HG03469 (cell line): Measurements from ENCODE around the gene ALDH3A2.
"Not testable (repeated sequence)": the region's sequence is repeated elsewhere in the genome, so short reads cannot be mapped to it uniquely, and the experiment has no call there.

Source experiments
- ATAC-seq: cut with Tn5 transposase; IDR thresholded peaks from one replicate; pipeline ENCODE4 v1.9.1; 2021; ENCODE audit warnings: mild to moderate bottlenecking, moderate library complexity, moderate number of reproducible peaks; ENCODE audit not compliant: unreplicated experiment

ALDH3A2 gene

DNA sequence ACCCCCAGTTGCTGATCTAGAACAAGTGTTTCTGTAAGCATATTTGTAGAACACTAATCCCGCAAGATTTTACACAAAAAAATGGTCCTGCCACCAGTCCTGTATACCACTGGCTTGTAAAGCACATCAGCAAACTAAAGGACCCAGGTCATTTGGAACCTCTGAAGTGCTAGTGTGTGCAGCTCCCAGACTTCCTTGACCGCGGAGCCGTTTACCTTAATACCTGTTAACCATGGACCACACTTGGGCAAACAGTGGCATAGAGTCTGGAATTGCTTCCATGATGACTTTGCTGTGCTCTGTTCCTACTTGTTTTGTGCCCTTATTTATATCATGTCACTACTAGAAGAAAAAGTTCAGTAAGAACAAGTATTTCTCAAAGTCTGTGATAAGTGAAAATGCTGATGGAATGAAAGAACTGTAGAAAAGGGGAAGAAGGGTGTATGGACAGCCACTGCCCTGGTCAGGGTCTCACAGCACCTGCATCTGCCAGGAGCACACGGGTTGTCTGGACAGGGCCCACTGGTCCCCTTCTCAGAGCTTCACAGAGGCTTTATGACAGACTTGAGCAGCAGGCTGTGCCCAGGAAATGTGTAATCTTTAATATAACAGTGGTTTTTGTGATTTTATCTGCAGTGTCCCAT, 29.3 kb downstream of the ALDH3A2 start:
- no peak for ATAC-seq

DNA sequence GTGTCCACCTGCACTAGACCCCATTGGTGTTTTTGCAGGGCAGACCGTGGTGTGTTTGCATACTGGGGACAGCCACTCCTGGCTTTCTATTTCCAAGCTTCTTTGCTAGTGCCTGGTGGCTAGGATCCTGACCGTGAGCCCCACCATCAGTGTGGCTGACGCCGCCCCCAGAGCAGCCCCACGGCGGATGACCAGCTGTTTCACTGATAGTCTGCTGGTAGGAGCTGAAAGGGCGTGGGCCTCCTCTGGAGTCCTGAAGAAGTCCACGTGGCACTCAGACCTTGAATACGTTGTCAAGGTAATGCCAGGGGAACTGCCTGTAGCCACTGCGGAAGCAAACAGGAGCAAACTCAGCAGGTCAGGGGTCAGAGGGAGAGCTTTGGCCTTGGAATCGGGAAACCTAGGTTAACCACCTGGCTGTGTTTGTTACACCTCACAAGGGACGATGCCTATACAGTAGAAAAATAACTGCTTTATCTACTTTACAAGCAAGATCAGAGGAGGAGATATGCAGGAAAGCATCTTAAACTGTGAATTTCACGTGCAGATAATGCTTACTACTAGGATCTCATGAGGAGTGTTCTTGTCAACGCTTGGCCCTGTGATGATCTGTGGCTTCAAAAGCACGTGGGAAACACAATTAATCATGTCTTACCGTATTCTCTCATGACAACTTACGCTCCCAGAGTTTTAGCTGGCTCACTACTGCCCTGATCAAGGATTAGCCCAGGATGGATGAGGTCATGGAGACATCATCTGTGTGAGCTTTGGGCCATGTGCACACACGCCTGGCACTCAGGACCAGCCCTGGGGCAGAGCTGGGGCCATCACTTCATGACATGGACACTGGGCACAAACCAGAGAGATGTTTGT, 30.3 kb downstream of the ALDH3A2 start:
- ATAC-seq = no peak

DNA sequence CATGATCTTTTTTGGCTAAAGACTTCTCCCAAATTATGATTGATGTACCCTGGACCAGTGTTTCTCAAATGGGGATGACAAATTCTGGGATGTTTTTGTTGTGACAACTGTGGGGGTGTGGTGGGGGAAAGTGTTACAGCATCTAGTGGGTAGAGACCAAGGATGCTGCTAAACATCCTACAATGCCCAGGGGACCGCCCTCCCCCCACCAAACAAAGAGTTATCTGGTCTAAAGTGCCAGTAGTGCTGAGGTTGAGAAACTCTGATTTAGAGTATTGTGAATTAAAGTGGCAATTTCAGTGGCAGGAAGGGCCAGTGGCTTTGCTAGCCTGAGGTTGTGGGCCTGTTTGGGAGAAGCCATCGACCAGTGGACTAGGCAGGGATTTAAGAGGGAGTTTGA, 34.6 kb downstream of the ALDH3A2 start:
- ATAC-seq = no peak

DNA sequence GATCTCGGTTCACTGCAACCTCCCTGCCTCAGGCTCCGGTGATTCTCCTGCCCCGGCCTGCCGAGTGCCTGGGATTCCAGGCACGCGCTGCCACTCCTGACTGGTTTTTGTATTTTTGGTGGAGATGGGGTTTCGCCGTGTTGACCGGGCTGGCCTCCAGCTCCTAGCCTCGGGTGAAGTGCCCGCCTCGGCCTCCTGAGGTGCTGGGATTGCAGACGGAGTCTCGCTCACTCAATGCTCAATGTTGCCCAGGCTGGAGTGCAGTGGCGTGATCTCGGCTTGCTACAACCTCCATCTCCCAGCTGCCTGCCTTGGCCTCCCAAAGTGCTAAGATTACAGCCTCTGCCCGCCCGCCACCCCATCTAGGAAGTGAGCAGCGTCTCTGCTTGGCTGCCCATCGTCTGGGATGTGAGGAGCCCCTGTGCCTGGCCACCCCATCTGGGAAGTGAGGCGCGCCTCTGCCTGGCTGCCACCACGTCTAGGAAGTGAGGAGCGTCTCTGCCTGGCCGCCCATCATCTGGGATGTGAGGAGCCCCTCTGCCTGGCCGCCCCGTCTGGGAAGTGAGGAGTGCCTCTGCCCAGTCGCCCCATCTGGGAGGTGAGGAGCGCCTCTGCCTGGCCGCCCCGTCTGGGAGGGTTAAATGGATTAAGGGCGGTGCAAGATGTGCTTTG, 36.5 kb downstream of the ALDH3A2 start:
- not testable (repeated sequence) for ATAC-seq

DNA sequence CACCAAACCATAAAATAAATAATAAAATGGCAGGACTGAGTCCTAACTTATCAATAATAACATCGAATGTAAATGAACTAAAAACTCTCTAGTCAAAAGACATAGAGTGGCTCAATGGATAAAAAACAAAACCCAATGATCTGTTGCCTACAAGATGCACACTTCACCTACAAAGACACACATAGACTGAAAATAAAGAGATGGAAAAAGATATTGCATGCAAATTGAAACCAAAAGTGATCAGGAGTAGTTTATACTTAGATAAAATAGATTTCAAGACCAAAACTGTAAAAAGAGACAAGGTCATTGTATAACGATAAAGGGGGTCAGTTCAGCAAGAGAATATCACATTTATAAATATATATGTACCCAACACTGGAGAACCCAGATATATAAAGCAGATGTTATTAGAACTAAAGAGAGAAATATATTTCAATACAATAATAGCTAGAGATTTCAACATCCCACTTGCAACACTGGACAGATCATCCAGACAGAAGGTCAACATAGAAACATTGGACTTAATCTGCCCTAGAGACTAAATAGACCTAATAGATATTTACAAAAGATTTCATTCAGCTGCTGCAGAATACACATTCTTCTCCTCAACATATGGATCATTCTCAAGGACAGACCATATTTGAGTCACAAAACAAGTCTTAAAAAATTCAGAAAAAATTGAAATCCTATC, 38.0 kb downstream of the ALDH3A2 start:
- ATAC-seq = no peak

DNA sequence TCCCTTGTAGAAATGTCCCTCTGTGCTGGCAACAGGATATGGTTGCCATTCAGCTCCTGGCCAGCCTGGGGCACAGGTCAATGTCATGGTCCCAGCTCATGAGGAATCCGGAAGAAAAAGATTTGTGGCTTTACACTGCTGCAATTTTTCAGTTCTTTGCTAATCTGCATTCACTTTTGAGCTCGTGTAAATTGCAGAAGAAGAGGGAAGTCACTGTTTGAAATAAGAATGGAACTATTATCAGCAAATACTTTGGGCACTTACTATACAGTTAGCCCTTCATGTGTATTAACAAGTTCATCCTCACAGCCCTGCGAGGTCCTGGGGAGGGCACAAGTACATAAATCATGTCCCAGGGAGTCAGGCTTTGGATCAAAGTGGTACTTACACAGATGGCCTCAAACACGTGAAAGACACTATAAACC, 53.7 kb downstream of the ALDH3A2 start:
- no peak for ATAC-seq

DNA sequence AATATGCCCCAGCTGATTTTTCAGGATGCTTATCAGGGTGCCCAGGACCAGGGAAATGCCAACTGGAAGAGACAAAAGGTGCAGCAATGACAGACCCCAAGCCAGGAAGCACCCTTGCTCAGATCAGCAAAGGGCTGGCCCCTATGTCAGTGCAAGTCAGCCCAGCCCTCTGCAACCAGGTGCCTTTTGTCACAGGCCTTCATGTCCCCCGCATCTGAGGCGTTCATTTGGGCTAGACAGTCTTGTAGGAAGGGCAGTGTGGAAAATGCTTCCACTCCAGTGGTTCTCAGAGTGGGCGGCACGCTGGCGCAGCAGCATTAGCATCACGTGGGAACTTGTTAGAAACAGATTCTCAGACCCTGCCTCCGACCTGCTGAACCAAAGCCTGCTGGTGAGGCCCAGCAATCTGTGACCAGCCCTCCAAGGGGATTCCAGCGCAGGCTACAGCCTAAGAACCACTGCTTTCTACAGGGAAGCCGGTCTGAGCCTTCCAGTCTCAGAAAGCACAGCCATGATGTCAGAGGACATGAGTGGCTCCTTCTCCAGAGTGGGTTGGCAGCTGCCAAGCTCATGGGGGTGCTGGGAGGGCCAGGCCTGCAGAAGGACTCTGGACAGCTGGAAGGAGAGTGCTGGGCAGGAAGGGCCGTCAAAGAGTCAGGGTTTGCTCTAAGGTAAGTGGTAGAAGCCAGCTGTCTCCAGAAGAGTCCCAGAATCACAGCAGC, 54.7 kb downstream of the ALDH3A2 start:
- no peak for ATAC-seq

DNA sequence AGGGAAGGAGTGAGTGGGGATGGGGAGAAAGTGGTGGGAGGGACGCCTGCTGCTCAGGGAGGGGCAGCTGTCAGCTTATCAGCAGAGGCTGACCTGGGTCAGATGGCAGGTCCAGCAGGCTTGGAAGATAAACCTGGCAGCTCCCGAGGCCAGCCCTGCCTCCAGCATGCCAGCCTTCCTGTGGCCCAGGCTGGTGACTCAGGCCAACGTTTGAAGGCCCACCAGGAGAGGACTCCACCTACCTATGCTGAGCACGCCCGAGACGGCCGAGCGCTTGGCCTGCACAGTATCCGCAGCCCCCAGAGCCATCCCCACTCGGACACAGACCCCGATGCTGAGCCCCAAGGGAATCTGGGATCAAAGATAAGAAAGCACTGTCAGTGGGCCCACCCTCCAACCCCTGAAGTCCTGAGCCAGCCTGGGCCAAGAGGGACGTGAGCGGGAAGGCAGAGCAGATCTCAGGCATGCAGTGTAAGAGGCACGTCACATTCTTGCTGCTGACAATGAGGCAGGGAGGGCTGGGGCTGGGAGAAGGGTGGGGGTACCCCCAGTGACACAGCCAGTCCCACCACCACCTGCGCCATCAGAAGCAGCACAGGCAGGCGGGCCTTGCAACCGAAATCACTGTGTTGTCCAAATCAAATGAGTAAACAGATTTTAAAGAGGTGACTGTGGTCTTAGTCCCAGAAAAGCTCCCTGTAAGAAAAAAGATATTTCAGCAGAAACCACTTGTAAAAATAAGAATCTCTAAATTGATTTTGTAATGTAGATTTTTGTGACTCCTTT, 55.5 kb downstream of the ALDH3A2 start:
- ATAC-seq = no peak

DNA sequence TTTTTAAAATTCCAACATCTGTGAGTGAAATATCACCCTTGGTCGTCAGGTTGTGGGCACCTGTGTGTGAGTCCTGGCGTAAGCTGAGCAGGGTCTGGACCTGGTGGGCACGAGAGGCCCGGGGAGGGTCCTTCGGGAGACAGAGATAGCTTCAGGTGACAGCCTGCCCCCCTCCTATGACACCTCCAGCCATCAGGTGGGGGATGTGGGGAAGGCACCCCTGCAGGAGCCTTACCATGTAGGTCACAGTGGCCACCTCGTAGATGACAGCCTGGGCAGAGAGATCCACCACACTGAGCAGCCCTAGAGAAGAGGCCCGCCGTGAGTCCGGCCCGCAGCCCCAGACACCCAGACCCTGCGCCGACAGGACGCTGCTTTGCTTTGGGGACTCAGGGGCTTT, 56.6 kb downstream of the ALDH3A2 start:
- ATAC-seq = no peak

DNA sequence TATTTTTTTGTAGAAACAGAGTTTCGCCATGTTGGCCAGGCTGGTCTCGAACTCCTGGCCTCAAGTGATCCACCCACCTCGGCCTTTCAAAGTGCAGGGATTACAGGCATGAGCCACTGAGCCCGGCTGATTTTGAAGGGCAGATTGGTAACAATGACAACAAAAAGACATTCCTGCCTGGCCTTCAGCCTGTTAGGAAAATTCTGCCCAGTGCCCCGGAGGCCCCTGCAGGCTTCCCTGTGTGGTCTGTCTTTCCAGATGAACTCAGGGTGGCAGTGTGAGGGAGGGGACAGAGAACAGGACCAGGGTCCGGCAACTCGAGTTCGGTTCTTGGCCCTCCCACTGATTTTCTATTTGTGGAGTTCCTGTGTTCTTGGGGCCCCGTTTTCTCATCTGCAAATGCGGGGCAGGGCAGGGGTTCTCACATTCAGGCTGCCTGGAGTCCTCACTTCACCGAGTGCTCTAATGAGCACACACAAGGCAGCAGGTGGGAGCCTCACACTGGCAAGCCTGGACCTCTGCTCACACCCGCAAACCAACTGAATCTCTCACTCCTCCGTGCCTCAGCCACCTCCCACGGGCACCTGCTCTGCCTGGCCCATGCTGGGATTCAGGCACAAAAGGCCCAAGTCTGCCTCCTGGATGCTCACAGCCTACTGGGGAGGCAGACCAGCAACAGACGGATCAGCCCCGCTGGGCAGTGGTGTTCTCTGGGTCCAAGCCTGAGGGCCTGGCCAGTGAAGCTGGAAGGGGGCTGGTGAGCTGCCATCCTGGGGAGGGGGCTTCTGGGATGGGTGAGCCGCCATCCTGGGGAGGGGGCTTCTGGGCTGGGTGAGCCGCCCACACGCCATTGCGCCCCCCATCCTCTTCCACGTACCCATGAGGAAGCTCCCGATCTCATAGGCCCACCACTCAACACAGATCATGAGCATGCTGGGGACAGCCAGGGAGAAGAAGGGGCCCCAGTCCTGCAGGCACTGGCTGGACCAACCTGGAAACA, 57.5 kb downstream of the ALDH3A2 start:
- ATAC-seq = no peak

DNA sequence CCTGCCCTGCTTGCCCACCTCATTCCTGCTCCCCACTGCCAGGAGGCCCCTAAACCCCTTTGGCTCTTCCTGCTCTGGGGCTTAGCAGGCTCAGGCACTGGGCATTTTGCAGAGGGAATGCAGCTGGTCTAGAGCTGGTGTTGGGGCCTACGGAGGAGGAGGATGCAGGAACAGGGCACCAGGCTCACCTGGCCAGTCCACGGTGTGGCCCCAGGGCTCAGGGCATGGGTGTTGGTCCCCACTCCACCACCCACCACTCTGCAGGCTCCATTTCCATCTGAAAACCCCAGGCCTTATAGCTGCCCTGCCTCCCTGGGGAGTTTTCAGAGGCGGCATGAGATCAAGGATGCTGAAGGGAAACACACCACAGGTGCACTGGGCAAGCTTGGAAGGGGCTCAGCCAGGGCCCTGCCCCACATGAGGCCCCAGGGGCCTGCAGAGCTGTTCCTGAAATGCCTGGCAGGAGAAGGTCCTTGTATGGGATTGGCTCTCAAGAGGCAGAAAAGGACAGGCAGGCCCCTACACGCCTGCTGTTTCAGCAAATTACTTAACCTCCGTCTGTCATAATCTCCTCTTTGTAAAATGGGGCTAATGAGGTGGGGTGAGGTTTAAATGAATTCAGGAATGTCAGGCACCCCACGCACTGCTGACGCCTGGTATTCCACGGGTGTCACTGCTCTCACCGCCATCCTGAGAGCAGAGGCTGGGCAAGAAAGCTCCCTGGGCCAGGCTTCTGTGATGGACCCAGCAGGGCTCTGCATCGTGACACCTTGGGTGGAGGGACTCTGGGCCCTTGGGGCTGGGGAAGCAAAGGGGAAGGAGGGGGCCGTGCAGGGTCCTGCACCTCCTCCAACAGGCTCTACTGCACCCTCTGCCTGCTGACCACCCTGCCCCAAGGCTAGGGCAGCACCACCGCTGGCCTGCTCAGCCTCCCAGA, 58.5 kb downstream of the ALDH3A2 start:
- ATAC-seq = no peak

DNA sequence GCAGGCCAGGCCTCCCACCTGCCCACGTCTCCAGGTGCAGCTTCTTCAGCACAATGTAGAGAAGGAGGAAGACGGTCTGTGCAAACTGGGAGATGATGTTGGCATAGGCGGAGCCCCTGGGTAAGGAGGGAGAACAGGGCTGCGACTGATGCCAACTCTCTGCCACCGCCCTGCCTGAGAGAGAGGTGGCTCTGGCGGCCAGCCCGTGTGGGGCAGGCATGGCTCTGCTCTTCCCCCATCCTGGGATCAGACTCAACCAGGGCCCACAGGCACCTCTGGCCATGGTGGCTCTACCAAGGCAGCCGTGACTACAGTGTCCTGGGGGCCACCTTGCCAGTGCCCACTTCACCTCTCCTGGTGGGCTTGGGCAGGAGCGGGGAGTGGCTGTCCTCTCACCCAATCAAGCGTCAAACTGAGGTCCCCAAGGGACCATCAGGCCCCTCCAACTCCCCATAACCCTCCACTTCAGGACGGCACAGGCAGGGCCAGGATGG, 59.2 kb downstream of the ALDH3A2 start:
- ATAC-seq = no peak

DNA sequence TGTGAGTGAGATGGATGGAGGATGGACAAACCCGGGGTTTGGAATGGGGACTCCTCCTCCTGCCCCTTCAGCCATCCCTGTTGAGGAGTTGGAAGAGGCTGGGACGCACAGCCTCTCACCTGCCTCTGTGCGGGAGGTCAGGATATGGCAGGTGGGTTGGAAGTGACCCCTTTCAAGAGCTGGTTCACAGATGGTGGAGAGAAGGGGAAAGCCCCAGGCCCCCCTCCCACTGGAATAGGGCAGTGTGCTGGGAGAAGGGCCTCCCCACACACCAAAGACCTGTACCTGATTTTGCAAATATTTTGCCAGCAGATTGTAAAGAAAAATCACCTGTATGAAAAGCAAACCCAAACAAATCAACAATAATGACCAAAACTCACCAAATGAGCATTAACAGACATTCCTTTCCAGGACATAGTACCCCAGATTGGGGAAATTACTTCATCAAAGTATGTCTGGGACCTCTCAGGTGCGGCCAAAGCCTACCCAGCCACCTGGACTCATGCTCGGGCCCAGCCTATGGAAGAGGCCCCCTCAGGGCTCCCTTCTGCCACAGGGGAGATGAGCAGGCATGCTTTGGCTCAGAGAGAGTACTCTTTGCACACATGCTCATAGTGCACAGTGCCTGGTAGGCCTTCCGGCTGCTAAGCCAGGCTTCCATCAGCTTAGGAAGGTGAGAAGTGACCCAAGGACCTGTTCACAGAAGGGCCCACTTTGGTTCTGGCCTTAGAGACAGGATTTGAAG, 60.1 kb downstream of the ALDH3A2 start:
- no peak for ATAC-seq

DNA sequence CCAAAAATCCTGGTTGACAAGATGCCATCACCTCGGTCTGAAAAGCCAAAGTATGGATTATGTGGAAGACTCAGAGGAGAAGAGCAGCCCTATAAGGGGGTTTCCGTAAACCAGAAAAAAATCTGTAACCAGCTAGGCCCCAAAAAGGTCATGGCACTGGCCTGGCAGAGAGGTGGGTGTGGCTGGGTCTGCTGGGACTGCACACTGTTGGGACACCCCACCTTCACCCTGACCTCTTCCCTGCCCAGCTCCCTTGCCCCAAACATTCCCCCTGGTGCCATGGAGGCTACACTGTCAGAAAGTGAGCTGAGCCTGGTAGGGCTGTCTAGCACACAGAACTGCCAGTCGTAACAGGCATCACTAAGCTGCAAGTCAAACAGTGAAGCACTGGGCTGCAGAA, 61.3 kb downstream of the ALDH3A2 start:
- ATAC-seq = no peak

DNA sequence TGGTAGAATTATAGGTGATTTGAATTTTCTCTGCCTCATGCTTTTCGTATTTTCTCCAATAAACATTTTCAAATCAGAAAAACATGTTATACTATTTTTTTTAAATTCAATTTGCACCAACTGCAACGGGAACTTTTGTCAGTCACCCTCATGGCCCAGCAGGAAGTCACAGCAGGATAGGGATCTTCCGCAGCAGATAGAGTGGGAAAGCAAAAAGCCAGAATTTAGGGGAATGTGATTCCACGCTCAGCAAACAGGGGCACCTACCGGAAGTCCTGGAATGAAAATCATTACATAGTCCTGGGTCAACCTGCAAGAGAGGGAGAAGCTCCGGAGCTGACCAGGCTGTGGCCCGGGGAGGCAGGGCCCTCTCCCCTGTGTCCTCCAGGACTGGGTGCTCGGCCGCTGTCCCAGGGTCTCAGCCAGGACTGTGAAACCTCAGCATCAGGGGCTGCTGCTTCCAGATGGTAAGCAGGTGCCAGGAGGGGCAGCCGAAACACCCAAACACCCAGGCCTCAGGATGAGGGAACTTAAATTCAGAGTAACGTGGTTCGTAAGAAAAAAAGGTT, 64.0 kb downstream of the ALDH3A2 start:
- no peak for ATAC-seq

DNA sequence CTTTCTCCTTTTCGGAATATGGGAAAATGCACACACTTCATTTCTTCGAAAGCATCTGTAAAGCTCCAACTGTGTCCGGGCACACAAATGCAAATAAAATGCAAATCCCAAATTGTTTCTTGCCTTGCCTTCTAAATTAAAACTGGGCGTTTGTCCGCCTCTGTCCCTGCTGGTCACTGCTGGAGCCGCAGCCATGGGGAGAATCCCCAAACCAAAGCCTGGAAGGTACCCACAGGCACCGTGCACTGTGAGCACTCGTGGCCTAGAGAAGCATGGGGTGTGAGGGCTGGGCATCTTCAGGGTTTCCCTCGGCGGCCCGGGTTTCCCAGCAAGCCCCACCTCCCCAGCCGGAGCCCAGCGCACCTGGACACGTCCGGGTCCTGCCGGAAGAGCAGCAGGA, 64.9 kb downstream of the ALDH3A2 start:
- no peak for ATAC-seq
